ENCODE measurements around the gene LTF.

DNA sequence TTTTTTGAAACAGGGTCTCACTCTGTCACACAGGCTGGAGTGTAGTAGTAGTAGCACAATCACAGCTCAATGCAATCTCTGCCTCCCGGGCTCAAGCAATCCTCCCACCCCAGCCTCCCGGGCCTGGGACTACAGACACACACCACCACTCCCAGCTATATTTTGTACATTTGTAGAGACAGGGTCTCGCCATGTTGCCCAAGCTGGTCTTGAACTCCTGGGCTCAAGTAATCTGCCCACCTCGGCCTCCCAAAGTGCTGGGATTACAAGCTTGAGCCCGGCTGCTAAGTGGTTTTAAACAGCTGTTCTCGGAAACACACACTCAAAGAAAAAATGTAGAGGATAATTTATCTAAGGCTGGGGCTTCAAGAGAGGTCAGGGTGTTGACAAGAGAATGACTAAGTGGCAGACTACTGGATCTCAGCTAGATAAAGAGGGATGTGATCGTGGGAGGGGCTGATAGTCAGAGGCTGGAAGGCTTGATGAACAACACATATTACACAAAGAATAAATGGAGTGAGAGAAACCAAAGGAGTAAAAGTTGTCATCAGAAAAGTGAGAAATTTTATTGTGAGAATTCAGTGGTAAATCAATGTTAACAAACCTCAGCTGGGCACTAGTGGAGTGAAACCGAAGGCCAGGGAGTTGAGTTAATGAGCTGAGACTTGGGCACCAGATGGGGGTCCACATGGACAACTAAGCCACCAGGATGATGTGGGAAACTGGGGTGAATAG, 64.5 kb downstream of the LTF start:
- TF ChIP-seq, protein P1, sequence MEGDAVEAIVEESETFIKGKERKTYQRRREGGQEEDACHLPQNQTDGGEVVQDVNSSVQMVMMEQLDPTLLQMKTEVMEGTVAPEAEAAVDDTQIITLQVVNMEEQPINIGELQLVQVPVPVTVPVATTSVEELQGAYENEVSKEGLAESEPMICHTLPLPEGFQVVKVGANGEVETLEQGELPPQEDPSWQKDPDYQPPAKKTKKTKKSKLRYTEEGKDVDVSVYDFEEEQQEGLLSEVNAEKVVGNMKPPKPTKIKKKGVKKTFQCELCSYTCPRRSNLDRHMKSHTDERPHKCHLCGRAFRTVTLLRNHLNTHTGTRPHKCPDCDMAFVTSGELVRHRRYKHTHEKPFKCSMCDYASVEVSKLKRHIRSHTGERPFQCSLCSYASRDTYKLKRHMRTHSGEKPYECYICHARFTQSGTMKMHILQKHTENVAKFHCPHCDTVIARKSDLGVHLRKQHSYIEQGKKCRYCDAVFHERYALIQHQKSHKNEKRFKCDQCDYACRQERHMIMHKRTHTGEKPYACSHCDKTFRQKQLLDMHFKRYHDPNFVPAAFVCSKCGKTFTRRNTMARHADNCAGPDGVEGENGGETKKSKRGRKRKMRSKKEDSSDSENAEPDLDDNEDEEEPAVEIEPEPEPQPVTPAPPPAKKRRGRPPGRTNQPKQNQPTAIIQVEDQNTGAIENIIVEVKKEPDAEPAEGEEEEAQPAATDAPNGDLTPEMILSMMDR (conservative IDR thresholded peaks at IDR 0.05; ENCODE audit: low read length), result no peak
- TF ChIP-seq EZH2phosphoT487 (IDR thresholded peaks at IDR 0.05; ENCODE audit: borderline replicate concordance, low read depth, low read length), result no peak
